Superior temporal gyrus (tissue), 1 donor: ENCODE results near the gene DENND5A.
"Not testable (repeated sequence)": the region's sequence is repeated elsewhere in the genome, so short reads cannot be mapped to it uniquely, and the experiment has no call there.

Source experiments
- DNase-seq: peaks from one replicate; pipeline ENCODE4 v3.0.0-alpha.2; 2016; ENCODE audit errors: extremely low spot score

DENND5A gene

GRCh38 chr11:9097186-9097943 is 167.8 kb downstream of the DENND5A start:
- not testable (repeated sequence) for DNase-seq

- no peak for DNase-seq
Observed at GRCh38 chr11:9096427-9096826, 168.7 kb downstream of the DENND5A start.

GRCh38 chr11:9095421-9095820 is 169.7 kb downstream of the DENND5A start:
- no peak for DNase-seq

GRCh38 chr11:9094420-9094819 is 170.7 kb downstream of the DENND5A start:
- DNase-seq = no peak

- DNase-seq = peak; percentile 30
Observed at GRCh38 chr11:9092853-9093778, 172.0 kb downstream of the DENND5A start.

GRCh38 chr11:9092072-9092471 is 173.1 kb downstream of the DENND5A start:
- no peak for DNase-seq

GRCh38 chr11:9091044-9091922 is 173.9 kb downstream of the DENND5A start, which contains the start of gene SCUBE2:
TSS of gene SCUBE2 (minus strand) at chr11:9091599. CDS start at chr11:9091528, 71 bp downstream.
- no peak for DNase-seq

- no peak for DNase-seq
Observed at GRCh38 chr11:9090488-9091043, 174.6 kb downstream of the DENND5A start.

- no peak for DNase-seq
Observed at GRCh38 chr11:9089636-9090035, 175.5 kb downstream of the DENND5A start.

- DNase-seq = no peak
Observed at GRCh38 chr11:9089061-9089460, 176.1 kb downstream of the DENND5A start.
